ENCODE measurements around the gene RPS2.

- TF ChIP-seq CTCF (IDR thresholded peaks at IDR 0.05) (no peak), POLR2A (IDR thresholded peaks at IDR 0.05) (no peak)
These were observed 44.6 kb upstream of the RPS2 start for GRCh38 chr16:2009164-2009711.

Data from uterus (tissue), 2 donors.